Mucosa of rectum (tissue), 2 donors: ENCODE results near the gene MAP3K9.
A peak's percentile ranks its signal among the peaks of the same experiment; 100 is the strongest.

Experiments used
- H3K27ac ChIP-seq, 2 donors: one replicate each; pipeline ENCODE4 v1.7.0; 2013; ENCODE audit warnings: inconsistent platforms in 2 of 2, low read depth in 2 of 2, low read length in 2 of 2
- H3K27me3 ChIP-seq, 2 donors: one replicate each; pipeline ENCODE4 v1.7.0; 2013; ENCODE audit warnings: low read length in 2 of 2; ENCODE audit not compliant: control insufficient read depth in 2 of 2, insufficient read depth in 2 of 2
- H3K36me3 ChIP-seq, 2 donors: one replicate each; pipeline ENCODE4 v1.7.0; 2013; ENCODE audit warnings: low read length in 2 of 2; ENCODE audit not compliant: control insufficient read depth in 2 of 2, insufficient read depth in 2 of 2
- H3K4me1 ChIP-seq, 2 donors: one replicate each; pipeline ENCODE4 v1.7.0; 2013; ENCODE audit warnings: low read length in 2 of 2, mild to moderate bottlenecking in 1 of 2; ENCODE audit not compliant: control insufficient read depth in 2 of 2, insufficient read depth in 2 of 2
- H3K4me3 ChIP-seq, 2 donors: one replicate each; pipeline ENCODE4 v1.7.0; 2013; ENCODE audit warnings: low read length in 2 of 2
- H3K9ac ChIP-seq, 2 donors: one replicate each; pipeline ENCODE4 v1.7.0; 2013; ENCODE audit warnings: low read length in 2 of 2, low read depth in 1 of 2, mild to moderate bottlenecking in 1 of 2
- H3K9me3 ChIP-seq, 2 donors: one replicate each; pipeline ENCODE4 v1.7.0; 2013; ENCODE audit warnings: low read length in 2 of 2; ENCODE audit not compliant: control insufficient read depth in 2 of 2
- donor health status: healthy.
- donor health status: Normal muscosa, but diverticular disease.

The MAP3K9 gene

GRCh38 chr14:70789361-70789760, 20.0 kb downstream of the MAP3K9 start:
- no peaks in the 10 kb centered on the region for H3K9me3 ChIP-seq
- H3K27ac ChIP-seq: no peak overlapping the region
- no peaks in the 10 kb centered on the region for H3K27me3 ChIP-seq
- H3K36me3 ChIP-seq: peaks cover 0 to 3% of the 10 kb centered on the region in 2 donors
- H3K9ac ChIP-seq: no peak overlapping the region
- no peak overlapping the region for H3K4me3 ChIP-seq
- peaks cover 0 to 2% of the 10 kb centered on the region in 2 donors for H3K4me1 ChIP-seq

- H3K9ac ChIP-seq: no peak overlapping the region
- H3K27me3 ChIP-seq: no peaks in the 10 kb centered on the region
- no peaks in the 10 kb centered on the region for H3K9me3 ChIP-seq
- no peak overlapping the region for H3K4me3 ChIP-seq
- no peak overlapping the region for H3K27ac ChIP-seq
- peaks cover 0 to 2% of the 10 kb centered on the region in 2 donors for H3K4me1 ChIP-seq
- H3K36me3 ChIP-seq: peaks cover 0 to 3% of the 10 kb centered on the region in 2 donors
Observed at GRCh38 chr14:70788898-70789297, 20.4 kb downstream of the MAP3K9 start.

- H3K9me3 ChIP-seq: no peaks in the 10 kb centered on the region
- peaks cover 0 to 2% of the 10 kb centered on the region in 2 donors for H3K4me1 ChIP-seq
- H3K9ac ChIP-seq: no peak overlapping the region
- H3K36me3 ChIP-seq: no peaks in the 10 kb centered on the region
- no peak overlapping the region for H3K4me3 ChIP-seq
- H3K27me3 ChIP-seq: no peaks in the 10 kb centered on the region
- H3K27ac ChIP-seq: no peak overlapping the region
Observed at GRCh38 chr14:70785556-70785955, 23.8 kb downstream of the MAP3K9 start.

- Histone ChIP-seq H3K9ac (no peak overlapping the region), H3K27me3 (no peaks in the 10 kb centered on the region), H3K9me3 (no peaks in the 10 kb centered on the region)
Observed at GRCh38 chr14:70784886-70785285, 24.4 kb downstream of the MAP3K9 start.

GRCh38 chr14:70782361-70782760, 27.0 kb downstream of the MAP3K9 start:
- no peaks in the 10 kb centered on the region for H3K9me3 ChIP-seq
- H3K4me3 ChIP-seq: no peak overlapping the region
- no peak overlapping the region for H3K9ac ChIP-seq
- H3K27ac ChIP-seq: no peak overlapping the region
- no peaks in the 10 kb centered on the region for H3K27me3 ChIP-seq
- no peaks in the 10 kb centered on the region for H3K4me1 ChIP-seq
- no peaks in the 10 kb centered on the region for H3K36me3 ChIP-seq

More at GRCh38 chr14:70784886-70785285, 24.4 kb downstream of the MAP3K9 start:
- no peak overlapping the region for H3K27ac ChIP-seq
- H3K36me3 ChIP-seq: no peaks in the 10 kb centered on the region
- peaks cover 0 to 2% of the 10 kb centered on the region in 2 donors for H3K4me1 ChIP-seq
- H3K4me3 ChIP-seq: no peak overlapping the region

- Histone ChIP-seq H3K4me1 (no peaks in the 10 kb centered on the region), H3K27me3 (no peaks in the 10 kb centered on the region), H3K9me3 (no peaks in the 10 kb centered on the region), H3K9ac (no peak overlapping the region), H3K27ac (peak overlapping the region in 1 of 2 donors; percentile 0), H3K36me3 (no peaks in the 10 kb centered on the region), H3K4me3 (no peak overlapping the region)
Observed at GRCh38 chr14:70780396-70781075, 28.8 kb downstream of the MAP3K9 start.

- no peak overlapping the region for H3K27ac ChIP-seq
Observed at GRCh38 chr14:70779667-70780066, 29.6 kb downstream of the MAP3K9 start.

GRCh38 chr14:70776197-70776596, 33.1 kb downstream of the MAP3K9 start:
- no peak overlapping the region for H3K9ac ChIP-seq
- no peak overlapping the region for H3K4me3 ChIP-seq
- no peak overlapping the region for H3K27ac ChIP-seq
- H3K27me3 ChIP-seq: no peaks in the 10 kb centered on the region
- H3K36me3 ChIP-seq: no peaks in the 10 kb centered on the region
- H3K4me1 ChIP-seq: no peaks in the 10 kb centered on the region
- H3K9me3 ChIP-seq: no peaks in the 10 kb centered on the region

More at GRCh38 chr14:70779667-70780066, 29.6 kb downstream of the MAP3K9 start:
- Histone ChIP-seq H3K27me3 (no peaks in the 10 kb centered on the region), H3K9me3 (no peaks in the 10 kb centered on the region), H3K4me3 (no peak overlapping the region), H3K9ac (no peak overlapping the region), H3K36me3 (no peaks in the 10 kb centered on the region), H3K4me1 (no peaks in the 10 kb centered on the region)

- Histone ChIP-seq H3K9ac (no peak overlapping the region), H3K27me3 (no peaks in the 10 kb centered on the region), H3K36me3 (no peaks in the 10 kb centered on the region), H3K9me3 (no peaks in the 10 kb centered on the region), H3K4me3 (no peak overlapping the region), H3K4me1 (no peaks in the 10 kb centered on the region), H3K27ac (no peak overlapping the region)
Observed at GRCh38 chr14:70773182-70773862, 36.0 kb downstream of the MAP3K9 start.

- Histone ChIP-seq H3K4me1 (no peaks in the 10 kb centered on the region), H3K9ac (no peak overlapping the region), H3K36me3 (no peaks in the 10 kb centered on the region), H3K27me3 (no peaks in the 10 kb centered on the region), H3K4me3 (no peak overlapping the region), H3K9me3 (no peaks in the 10 kb centered on the region), H3K27ac (no peak overlapping the region)
Observed at GRCh38 chr14:70771781-70772212, 37.5 kb downstream of the MAP3K9 start.
